ENCODE measurements around the gene CFAP57.

GRCh38 chr1:43135857-43136781 lies 36.0 kb upstream of the CFAP57 start:
- no peak for TF ChIP-seq E2F6 (IDR thresholded peaks at IDR 0.05; ENCODE audit: borderline replicate concordance, low read depth)
- TF ChIP-seq RCOR1 (IDR thresholded peaks at IDR 0.05; ENCODE audit: low read depth, low read length) = no peak
- no peak for TF ChIP-seq CTCF (IDR thresholded peaks at IDR 0.05)
- peak in 1 of 2 experiments; percentile 65; a peak in 2 of 4 replicates for TF ChIP-seq CEBPB (IDR thresholded peaks at IDR 0.05)
- TF ChIP-seq HDAC2 (IDR thresholded peaks at IDR 0.05) = no peak
- no peak for TF ChIP-seq BHLHE40 (IDR thresholded peaks at IDR 0.05; ENCODE audit: low read depth, low read length)
- TF ChIP-seq ZFP36 (IDR thresholded peaks at IDR 0.05; ENCODE audit: borderline replicate concordance, partially characterized antibody) = no peak
- TF ChIP-seq EP300 (IDR thresholded peaks at IDR 0.05) = no peak
- TF ChIP-seq PHF8 (IDR thresholded peaks at IDR 0.05; ENCODE audit: borderline replicate concordance, low read depth) = no peak
- TF ChIP-seq, protein P1, sequence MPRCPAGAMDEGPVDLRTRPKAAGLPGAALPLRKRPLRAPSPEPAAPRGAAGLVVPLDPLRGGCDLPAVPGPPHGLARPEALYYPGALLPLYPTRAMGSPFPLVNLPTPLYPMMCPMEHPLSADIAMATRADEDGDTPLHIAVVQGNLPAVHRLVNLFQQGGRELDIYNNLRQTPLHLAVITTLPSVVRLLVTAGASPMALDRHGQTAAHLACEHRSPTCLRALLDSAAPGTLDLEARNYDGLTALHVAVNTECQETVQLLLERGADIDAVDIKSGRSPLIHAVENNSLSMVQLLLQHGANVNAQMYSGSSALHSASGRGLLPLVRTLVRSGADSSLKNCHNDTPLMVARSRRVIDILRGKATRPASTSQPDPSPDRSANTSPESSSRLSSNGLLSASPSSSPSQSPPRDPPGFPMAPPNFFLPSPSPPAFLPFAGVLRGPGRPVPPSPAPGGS (IDR thresholded peaks at IDR 0.05) = no peak
- TF ChIP-seq REST (IDR thresholded peaks at IDR 0.05) = no peak
- TF ChIP-seq, protein P2, sequence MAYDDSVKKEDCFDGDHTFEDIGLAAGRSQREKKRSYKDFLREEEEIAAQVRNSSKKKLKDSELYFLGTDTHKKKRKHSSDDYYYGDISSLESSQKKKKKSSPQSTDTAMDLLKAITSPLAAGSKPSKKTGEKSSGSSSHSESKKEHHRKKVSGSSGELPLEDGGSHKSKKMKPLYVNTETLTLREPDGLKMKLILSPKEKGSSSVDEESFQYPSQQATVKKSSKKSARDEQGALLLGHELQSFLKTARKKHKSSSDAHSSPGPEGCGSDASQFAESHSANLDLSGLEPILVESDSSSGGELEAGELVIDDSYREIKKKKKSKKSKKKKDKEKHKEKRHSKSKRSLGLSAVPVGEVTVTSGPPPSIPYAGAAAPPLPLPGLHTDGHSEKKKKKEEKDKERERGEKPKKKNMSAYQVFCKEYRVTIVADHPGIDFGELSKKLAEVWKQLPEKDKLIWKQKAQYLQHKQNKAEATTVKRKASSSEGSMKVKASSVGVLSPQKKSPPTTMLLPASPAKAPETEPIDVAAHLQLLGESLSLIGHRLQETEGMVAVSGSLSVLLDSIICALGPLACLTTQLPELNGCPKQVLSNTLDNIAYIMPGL (CRISPR knock-in tag; IDR thresholded peaks at IDR 0.05; ENCODE audit: borderline replicate concordance) = no peak
- no peak for TF ChIP-seq POLR2A (IDR thresholded peaks at IDR 0.05; ENCODE audit: low read length)
